DMS 273 treated with DMSO at 0.1 percent for 48 hours (cell line): Measurements from ENCODE around the gene ITGA11.

Experiments
- DNase-seq: peaks from one replicate; lab custom pipeline; 2025; lab: John Stamatoyannopoulos, UW

ITGA11 gene

DNA sequence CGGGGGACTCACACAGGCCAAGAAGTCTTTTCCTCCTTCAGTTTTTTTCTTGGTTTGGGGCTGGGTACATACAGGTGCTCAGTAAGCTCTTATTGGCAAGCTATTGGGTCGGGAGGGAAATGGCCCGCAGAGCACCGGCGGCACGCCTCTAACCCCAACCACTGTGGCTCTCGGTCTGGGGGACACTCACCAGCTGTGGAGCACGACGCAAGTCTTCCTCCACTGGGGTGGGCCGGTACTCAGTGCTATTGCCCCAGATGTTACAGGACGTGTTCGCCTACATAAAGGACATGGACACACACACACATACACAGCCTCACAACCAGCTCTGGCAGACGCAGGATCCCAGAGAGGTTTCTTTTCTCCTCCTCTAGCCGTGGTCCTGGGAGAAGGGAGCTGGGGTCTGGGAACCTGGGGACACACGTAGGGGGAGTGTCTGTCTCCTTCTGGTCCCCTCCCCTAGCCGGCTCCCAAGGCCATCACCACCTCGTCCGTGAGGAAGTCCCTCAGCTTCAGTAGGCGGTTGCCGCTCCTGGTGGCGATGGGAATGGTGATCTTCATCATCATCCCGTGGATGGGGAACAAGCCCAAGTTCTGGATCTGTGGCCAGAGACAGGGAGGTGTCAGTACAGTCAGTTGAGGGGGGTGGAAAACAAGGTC lies 121.0 kb downstream of the ITGA11 start:
- DNase-seq: no peak

DNA sequence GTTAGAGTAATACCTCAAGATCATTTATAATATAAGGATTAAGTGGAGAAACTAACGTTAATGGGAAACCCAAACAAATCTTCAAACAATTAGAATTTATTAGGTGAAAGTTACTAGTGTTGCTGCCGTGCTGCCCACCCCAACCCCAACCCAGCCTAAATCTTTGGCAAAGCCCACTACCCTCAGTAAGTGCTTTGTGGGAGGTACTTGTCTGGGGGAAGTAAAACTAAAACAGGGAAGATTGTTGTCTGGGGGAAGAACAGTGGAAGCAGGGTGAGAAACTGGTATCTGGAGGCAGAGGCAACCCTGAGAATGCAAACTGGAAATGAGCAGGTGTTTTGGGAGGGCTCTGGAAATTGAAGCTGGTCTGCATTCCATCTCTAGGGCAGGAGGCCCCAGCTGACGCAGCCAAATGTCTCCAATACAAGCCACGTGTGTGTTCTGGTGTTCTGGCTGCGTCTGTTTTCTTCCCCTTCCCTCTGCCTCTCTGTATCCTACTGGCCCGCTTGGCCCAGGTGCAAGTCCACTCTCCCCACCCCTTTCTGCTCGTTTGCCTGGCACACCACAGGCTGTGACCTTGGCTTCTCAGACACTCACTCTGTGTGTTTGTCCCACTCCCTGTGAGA lies 121.7 kb downstream of the ITGA11 start:
- peak; percentile 16 for DNase-seq

DNA sequence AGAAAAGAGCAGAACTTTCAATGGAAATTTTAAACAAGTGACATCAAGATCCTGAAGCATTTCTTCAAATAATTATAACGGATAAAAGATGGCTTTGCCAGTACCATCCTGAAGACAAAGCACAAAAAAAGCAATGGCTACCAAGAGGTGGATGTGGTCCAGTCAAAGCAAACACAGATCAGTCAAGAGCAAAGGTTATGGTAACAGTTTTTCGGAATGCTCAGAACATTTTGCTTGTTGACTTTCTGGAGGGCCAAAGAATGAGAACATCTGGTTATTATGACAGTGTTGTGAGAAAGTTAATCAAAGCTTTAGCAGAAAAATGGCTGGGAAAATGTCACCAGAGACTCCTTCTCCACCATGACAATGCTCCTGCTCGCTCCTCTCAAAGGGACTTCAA lies 122.9 kb downstream of the ITGA11 start:
- no peak for DNase-seq

DNA sequence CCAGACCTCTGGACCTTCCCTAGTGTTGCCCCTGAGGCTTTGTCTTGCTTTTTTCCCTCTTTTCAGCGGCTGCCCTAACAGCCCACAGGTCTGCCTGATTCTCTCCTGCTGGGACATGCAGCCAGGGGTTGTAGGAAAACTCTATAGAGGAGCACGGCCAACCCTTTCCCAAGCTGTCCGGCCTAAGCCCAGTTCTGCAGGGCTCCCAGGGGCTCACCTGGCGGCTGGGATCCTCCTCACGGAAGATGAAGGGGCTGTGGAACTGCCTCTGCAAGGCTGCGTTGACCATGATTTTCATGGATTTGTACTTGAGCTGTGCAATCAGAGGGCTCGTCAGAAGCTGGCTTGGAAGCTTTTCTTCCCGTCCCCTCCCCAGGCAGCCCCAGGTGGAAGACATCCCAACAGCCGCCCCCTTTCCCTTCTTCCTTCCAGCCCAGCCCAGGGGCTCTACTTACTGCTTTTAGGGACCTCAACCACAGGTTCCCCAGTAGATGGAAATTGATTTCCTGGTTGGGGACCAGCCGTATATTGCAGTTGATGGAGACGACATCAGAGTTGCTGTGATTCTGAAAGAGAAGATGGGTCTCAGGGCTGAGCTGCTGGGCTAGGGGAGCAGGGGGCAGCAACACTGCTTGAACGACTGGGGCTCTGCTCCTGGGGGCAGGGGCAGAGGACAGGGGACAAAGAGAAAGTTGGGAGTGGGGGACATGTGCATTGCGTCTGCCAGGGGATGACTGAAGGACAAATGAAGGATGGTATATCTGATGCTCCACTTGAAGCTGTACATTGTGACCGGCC lies 124.6 kb downstream of the ITGA11 start:
- no peak for DNase-seq

DNA sequence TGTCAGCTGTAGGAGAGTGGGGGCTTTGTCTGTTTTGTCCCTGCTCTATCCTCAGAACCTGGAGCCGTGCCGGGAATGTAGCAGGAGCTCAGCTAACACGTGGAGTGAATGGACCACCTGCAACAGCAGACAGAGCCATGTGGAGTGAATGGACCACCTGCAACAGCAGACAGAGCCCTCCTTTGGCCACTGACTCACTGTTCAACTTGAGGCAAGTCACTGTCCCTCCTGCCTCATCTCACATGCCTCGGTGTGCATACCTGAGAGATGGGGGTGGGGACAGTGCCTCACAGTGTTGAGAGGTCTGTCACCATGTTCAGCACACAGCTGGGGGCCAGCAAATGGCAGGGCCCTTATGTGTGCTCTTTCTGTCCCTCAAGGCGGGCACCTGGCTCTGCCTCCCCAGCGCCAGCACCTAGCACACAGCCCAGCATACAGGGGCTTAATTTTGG lies 126.5 kb downstream of the ITGA11 start:
- no peak for DNase-seq

DNA sequence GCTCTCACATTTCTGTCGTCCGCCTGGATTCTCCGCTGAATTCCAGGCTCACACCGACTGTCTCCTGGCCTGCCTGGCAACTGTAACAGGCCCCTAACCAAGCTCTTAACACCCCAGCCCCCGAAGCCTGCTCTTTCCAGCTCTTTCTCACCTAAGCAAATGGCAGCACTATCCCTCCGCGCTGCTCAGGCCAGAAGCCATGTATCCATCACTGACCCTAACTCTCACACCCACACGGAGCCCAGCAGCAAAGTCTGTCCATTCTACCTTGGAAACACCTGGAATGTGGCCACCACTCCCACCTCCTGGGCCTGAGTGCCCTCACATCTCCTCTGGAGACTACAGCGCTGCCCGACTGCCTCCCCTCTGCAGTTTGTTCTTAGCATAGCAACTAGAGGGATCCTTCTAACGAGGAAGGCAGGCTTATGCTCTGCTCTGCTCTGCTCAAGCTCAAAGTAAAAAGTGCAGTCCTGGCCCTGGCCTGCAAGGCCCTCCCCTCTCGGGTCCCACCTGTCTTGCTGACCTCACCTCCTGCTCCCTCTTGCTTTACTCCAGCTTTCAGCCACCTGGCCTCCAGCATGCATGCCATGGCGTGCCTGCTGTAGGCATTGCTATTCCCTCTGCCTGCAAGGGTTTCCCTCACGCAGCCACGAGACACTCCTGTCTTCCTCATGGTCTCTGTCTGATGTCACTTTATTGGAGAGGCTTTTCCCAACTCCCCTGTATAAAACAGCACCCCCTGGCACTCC lies 127.2 kb downstream of the ITGA11 start:
- no peak for DNase-seq

DNA sequence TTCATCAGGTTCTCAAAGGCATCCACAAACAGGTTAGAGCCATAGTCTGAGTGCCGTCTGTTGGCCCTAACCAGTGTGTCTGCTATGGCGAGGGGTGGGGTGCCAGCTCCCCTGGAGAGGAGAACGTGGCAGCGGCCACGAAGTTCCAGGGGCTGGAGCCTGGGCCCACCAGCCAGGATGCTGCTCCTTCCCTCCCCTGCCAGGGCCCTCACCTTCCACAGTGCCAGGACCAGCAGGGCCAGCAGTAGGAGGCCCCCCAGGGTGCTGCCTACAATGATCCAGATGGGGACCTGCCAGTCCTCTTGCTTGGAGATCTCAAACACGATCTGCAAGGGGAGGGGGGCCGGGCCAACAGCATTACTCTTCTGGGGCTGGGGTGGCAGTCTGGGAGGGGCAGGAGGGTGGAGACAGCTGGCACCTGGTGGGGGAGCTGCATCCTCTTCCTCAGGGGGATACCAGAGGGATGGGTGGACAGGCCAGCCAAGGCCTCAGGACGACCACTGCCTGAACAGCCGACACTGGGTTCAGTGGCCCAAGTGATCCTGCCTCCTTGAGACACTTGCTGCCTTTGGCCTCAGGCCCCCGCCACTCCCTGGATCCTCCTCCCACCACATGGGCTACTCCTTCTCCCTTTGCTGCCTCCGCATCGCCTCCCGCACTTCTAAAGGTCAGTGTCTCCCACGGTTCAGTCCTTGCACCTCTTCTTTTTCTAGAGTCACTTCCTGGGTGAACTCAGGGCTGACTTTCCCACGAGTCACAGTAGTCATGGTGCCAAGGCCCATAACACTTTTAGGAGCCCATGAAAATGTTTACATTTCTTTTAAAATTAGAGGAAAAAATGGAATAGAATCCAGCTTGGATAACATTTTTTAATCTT lies 128.2 kb downstream of the ITGA11 start:
- no peak for DNase-seq

DNA sequence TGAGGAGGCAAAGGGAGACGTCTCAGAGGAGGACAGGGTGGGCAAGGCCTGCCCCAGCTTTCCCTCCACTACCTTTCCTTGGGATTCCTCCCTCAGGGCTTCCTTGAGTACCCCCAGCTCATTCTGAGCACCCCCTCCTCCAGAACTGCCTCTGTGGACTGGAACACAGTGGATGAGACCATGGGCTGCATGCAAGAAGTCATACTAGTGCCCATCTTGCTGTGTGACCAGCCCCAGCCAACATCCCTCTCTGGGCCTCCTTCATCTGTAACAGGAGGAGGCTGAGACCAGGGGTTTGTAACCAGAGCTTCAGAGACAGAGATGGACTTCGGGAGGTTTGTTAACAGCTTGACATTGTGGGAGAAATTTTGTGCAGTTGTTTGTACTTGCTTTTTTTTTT lies 128.8 kb downstream of the ITGA11 start:
- no peak for DNase-seq

DNA sequence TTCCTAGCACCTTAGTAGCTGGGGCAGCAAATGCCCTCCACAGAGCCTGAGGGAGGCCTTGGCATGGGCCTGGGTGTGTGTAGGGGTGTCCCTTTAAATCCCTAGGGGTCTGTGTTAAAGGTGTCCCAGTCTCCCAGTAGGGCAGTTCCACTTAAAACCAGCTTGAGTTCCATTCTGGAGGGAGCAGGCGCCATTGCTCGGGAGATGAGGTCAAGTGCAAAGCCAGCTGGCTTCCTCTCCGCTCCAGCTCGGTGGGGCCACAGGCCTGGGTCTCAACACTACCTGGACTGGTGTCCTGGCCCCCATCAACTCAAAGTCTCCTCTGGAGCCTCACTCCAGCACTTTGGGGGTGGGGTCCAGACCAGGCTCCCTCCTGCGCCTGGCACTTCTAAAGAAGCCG lies 129.2 kb downstream of the ITGA11 start:
- no peak for DNase-seq

DNA sequence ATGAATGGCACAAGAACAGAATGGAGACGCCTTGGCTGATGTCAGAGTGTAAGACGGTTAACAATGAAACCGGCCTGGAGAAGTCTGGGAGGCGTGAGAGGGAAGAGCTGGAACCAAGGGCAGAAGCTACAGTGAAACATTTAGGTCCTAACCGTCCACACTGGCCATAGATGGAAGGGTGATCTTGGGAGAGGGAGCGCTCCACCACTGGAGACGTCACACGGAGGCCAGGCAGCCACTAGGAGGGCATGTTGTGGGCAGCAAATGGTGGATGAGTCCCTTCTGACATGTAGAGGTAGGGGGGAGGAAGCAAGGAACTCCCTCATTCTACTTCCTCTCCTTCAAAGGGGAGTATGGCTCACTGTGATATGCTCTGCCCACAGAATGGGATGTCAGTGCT lies 130.7 kb downstream of the ITGA11 start:
- DNase-seq: no peak

DNA sequence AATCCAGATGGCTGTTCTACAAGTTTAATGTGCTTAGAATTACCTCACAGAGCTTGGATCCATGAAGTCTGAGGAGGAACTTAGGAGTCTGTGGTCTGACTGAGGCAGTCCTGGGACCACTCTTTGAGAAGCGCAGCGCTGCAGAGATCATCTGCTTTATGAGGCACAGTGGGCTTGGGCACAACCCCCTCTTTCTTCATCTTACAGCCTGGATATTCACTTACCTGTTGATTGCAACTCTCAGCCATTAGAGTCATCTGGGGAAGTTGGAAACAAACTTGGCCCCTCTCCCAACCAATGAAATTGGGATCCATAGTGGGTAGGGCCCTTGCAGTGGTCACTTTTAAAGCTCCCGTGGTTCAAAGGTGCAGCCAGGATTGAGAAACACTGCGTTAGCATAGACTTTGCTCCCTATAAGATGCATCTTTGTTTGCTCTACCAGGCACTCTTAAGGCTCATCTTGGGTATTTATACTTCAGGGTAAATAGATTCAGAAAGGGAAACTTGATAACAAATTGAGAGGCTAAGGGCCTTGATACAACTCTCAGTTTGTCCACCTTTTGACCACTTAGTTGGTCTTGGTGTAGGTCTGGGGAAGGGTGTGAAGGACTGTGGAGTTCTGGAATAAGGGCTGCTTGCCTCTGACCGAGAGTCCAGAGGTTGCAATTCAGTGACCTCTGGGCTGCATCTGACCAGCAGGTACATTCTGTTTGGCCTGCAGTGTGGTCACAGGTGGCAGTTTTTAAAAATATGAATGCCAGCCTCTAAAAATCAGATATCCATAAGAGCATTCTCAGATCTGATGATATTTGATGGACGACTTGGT lies 131.6 kb downstream of the ITGA11 start:
- DNase-seq: no peak

DNA sequence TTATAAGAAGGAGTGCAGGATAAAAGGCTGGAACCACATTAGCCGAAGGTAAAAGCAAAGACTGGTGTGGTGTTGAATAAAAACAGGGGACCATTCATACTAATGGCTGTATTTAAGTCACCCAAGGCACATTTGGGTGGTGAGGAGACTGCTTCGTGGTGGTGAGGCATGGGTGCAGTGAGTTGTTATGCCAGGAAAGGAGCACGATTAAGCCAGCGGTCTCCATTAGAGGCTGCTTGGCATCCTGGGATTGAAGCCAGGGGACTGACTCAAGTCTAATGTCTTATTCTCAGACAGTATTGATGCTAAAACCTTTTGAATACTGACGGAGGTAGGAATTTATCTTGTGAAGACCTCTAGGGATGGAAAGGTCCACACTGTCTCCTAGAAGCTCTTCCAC lies 132.5 kb downstream of the ITGA11 start:
- no peak for DNase-seq

DNA sequence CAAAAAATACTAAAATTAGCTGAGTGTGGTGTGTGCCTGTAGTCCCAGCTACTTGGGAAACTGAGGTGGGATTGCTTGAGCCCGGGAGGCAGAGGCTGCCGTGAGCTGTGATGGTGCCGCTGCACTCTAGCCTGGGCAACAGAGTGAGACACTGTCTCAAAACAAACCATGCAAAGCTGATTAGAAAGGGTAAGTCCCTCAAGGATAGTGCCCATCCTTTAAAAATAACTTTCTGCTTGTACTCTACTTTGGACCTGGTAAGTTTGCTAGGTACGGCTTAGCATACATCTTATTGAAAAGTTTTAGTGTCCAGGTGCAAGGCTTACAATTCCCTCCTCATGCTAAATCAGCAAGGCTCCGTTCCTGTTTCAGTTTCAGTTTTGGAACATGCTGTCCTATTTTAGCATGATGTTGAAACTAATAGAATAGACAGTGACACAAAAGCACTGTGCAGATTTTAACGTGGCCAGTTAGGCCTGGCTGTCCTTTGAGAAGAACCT lies 133.0 kb downstream of the ITGA11 start:
- no peak for DNase-seq

DNA sequence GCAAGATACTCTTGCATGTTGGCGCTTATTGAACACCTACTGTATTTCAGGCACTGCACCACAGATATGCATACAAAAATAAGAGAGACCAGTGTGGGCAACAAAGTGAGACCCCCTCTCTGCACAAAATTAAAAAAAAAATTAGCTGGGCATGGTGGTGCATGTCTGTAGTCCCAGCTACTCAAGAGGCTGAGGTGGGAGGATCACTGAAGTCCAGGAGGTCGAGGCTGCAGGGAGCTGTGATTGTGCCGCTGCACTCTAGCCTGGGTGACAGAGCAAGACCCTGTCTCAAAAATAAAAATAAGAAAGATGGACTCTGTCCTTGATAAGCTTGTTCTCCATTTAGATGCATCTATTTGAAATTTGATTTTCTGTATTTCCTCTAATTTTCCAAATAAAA lies 133.6 kb downstream of the ITGA11 start:
- DNase-seq: no peak

DNA sequence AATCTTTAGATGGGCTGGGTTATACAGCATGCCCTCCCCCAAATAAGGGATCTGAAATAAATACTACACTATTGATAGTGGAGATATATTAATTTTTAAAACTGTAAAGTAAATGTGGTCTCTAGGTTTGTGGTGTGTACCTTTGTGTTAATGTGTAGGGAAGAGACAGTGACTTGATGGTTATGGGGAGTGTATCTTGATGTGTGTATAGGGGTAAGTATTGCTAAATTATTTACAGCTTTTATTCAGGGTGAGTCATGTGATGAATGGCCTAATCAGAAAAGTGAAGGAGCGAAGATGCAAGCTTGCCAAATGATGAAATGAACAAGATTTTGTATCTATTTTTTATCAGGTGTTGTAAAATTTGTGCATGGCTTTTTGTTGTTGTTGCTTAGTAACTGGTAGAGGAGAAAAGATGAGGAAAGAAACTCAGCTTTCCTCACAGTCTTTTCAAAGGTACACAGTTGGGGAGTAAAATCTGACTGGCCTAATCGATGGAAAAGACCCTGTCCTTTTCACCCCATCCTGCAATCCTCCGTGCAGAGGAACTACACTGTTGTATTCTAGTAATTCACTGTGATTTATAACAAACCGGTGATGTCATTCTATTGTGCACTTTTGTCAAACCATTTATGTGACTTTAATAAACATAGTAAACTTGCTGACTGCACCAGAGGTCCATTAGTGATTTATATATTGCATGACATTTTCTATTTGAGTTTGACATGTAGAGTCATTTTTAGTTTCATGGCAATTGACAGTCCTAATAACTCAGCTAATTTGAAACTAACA lies 136.8 kb downstream of the ITGA11 start:
- DNase-seq: no peak

DNA sequence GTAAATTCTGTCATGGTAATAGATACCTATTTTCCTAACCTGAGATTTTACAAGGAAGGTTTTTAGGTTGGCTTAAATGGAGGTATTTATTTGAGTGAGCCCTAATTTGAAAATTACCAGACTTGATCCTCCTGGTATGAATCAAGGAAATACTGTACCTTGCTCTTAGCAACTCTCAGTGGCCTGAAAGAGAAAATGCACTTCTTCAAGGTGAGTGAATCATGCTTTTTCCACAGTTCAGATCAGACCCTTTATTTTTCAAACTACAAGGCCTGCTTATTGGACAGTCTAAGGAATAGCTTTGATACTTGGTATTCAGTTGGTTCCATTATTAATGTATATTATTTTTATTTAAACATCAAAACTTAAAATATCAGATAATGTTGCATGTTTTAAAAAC lies 139.0 kb downstream of the ITGA11 start:
- DNase-seq: no peak

DNA sequence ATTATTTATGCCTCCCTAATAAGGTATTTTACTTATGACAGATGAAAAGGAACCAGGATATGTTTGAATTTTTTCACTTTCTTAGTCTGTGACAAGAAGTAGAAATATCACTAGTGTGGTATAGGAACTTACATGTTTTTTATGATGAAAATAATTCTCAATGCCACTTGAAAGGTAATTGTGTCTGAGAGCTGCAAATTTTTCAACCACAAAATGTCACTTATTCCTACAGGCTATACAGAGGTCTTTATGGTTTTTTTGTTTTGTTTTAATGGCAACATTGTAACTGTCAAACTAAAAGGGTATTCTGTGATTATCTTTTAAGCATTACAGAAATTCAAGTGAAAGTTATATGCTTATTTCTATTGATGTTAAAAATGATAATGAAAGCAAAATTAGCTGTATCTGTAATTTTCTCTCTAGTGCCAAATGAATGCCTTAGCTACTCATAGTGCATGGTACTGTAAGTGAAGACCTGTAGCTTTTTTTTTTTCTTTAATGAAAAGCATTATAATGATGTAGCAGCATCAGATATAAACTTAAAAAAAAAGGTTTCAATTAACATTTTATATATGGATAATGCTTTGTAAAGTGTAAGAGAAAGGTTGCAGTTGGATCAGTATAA lies 139.7 kb downstream of the ITGA11 start:
- no peak for DNase-seq

DNA sequence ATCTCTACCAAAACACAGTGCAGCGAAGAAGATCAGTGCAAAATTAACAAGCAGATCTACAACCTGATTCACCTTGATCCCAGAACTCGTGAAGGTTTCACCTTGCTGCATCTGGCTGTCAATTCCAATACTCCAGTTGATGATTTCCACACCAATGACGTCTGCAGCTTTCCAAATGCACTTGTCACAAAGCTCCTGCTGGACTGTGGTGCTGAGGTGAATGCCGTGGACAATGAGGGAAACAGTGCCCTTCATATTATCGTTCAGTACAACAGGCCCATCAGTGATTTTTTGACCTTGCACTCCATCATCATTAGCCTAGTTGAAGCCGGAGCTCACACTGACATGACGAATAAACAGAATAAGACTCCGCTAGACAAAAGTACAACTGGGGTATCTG lies 141.2 kb downstream of the ITGA11 start:
- no peak for DNase-seq
